Activated CD4-positive, alpha-beta T cell treated with anti-CD3 and anti-CD28 coated beads, Interleukin-2, amount 50 U/mL, for 1 hour (primary cell): ENCODE data around the gene PTPRN2.

ENCODE experiments used
- DNase-seq: peaks from one replicate; pipeline ENCODE4 v3.0.0-alpha.2; 2020

The PTPRN2 gene

GRCh38 chr7:157977717-157978496 lies 609.7 kb downstream of the PTPRN2 start:
- DNase-seq, result no peak

GRCh38 chr7:157977306-157977705 lies 610.3 kb downstream of the PTPRN2 start:
- no peak for DNase-seq

- no peak for DNase-seq
These were observed 611.2 kb downstream of the PTPRN2 start for GRCh38 chr7:157976406-157976805.

- no peak for DNase-seq
These were observed 611.9 kb downstream of the PTPRN2 start for GRCh38 chr7:157975401-157976372.

- DNase-seq, result no peak
These were observed 612.9 kb downstream of the PTPRN2 start for GRCh38 chr7:157974678-157975230.

GRCh38 chr7:157973971-157974677 lies 613.5 kb downstream of the PTPRN2 start:
- DNase-seq, result no peak

GRCh38 chr7:157972914-157973313 lies 614.7 kb downstream of the PTPRN2 start:
- no peak for DNase-seq

GRCh38 chr7:157971501-157971900 lies 616.1 kb downstream of the PTPRN2 start:
- DNase-seq, result no peak

- DNase-seq, result no peak
These were observed 616.9 kb downstream of the PTPRN2 start for GRCh38 chr7:157970744-157971143.

- DNase-seq, result no peak
These were observed 617.6 kb downstream of the PTPRN2 start for GRCh38 chr7:157969995-157970394.

- no peak for DNase-seq
These were observed 621.1 kb downstream of the PTPRN2 start for GRCh38 chr7:157966490-157966889.

GRCh38 chr7:157964521-157964920 lies 623.1 kb downstream of the PTPRN2 start:
- no peak for DNase-seq

- DNase-seq, result no peak
These were observed 623.6 kb downstream of the PTPRN2 start for GRCh38 chr7:157964016-157964415.

- DNase-seq, result no peak
These were observed 624.1 kb downstream of the PTPRN2 start for GRCh38 chr7:157963526-157963925.

GRCh38 chr7:157962458-157963306 lies 624.9 kb downstream of the PTPRN2 start:
- DNase-seq, result no peak

- DNase-seq, result no peak
These were observed 625.7 kb downstream of the PTPRN2 start for GRCh38 chr7:157961731-157962457.

GRCh38 chr7:157955348-157955999 lies 632.1 kb downstream of the PTPRN2 start:
- no peak for DNase-seq

GRCh38 chr7:157954901-157955300 lies 632.7 kb downstream of the PTPRN2 start:
- DNase-seq, result no peak

GRCh38 chr7:157952841-157953645 lies 634.6 kb downstream of the PTPRN2 start:
- no peak for DNase-seq
